Measurements from ENCODE around the gene SLC35F6.
A peak's percentile ranks its signal among the peaks of the same experiment; 100 is the strongest.
"Not testable (repeated sequence)": the region's sequence is repeated elsewhere in the genome, so short reads cannot be mapped to it uniquely, and the experiment has no call there.

SLC35F6 gene

DNA sequence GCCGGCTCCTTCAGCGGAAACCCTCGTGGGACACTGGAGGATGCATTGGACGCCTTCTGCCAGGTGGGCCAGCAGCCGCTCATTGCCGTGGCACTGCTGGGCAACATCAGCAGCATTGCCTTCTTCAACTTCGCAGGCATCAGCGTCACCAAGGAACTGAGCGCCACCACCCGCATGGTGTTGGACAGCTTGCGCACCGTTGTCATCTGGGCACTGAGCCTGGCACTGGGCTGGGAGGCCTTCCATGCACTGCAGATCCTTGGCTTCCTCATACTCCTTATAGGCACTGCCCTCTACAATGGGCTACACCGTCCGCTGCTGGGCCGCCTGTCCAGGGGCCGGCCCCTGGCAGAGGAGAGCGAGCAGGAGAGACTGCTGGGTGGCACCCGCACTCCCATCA is 14.0 kb downstream of the SLC35F6 start:
- peaks cover 24% of the 10 kb centered on the region; the same call in 1 of the 2 replicates for H3K36me3 ChIP-seq (ENCODE audit: insufficient read depth, low read depth, low read length)
- no peaks in the 10 kb centered on the region for H3K9me3 ChIP-seq (ENCODE audit: insufficient read depth, low read depth, low read length)
- no peak overlapping the region for H3K27ac ChIP-seq (ENCODE audit: low read length)

DNA sequence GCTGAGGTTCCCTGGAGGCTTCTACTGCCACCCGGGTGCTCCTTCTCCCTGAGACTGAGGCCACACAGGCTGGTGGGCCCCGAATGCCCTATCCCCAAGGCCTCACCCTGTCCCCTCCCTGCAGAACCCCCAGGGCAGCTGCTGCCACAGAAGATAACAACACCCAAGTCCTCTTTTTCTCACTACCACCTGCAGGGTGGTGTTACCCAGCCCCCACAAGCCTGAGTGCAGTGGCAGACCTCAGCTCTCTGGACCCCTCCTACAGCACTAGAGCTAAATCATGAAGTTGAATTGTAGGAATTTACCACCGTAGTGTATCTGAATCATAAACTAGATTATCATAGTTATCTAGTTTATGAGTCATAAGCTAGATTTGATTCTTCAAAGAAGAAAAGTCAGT is 14.4 kb downstream of the SLC35F6 start:
- Histone ChIP-seq H3K4me3 (ENCODE audit: low read length) (no peak overlapping the region), H3K27ac (ENCODE audit: low read length) (no peak overlapping the region), H3K4me1 (ENCODE audit: insufficient read depth, low read length) (no peaks in the 10 kb centered on the region), H3K36me3 (ENCODE audit: insufficient read depth, low read depth, low read length) (peaks cover 24% of the 10 kb centered on the region; the same call in 1 of the 2 replicates), H3K9ac (ENCODE audit: low read depth, low read length) (no peak overlapping the region), H3K9me3 (ENCODE audit: insufficient read depth, low read depth, low read length) (no peaks in the 10 kb centered on the region), H3K27me3 (ENCODE audit: insufficient read depth, low read length) (no peaks in the 10 kb centered on the region)

More for the DNA sequence above, 14.0 kb downstream of the SLC35F6 start:
- no peaks in the 10 kb centered on the region for H3K4me1 ChIP-seq (ENCODE audit: insufficient read depth, low read length)
- H3K9ac ChIP-seq (ENCODE audit: low read depth, low read length): no peak overlapping the region
- no peak overlapping the region for H3K4me3 ChIP-seq (ENCODE audit: low read length)
- H3K27me3 ChIP-seq (ENCODE audit: insufficient read depth, low read length): no peaks in the 10 kb centered on the region

DNA sequence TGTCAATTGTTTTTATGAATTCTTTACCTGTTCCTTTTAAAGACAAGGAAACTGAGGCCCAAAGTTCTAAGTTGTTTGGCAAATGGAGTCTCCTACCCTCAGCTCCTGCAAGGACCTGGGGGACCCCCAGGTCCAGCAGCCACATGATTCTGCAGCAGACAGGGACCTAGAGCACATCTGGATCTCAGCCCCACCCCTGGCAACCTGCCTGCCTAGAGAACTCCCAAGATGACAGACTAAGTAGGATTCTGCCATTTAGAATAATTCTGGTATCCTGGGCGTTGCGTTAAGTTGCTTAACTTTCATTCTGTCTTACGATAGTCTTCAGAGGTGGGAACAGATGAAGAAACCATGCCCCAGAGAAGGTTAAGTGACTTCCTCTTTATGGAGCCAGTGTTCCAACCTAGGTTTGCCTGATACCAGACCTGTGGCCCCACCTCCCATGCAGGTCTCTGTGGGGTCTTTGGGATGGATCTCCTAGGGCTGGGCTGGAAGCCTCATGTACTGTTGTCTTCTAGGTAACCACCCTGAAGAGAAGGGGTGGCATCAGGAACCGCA is 16.2 kb downstream of the SLC35F6 start:
- Histone ChIP-seq H3K27ac (ENCODE audit: low read length) (no peak overlapping the region), H3K4me1 (ENCODE audit: insufficient read depth, low read length) (no peaks in the 10 kb centered on the region), H3K9me3 (ENCODE audit: insufficient read depth, low read depth, low read length) (no peaks in the 10 kb centered on the region), H3K4me3 (ENCODE audit: low read length) (no peak overlapping the region), H3K9ac (ENCODE audit: low read depth, low read length) (no peak overlapping the region), H3K27me3 (ENCODE audit: insufficient read depth, low read length) (no peaks in the 10 kb centered on the region; the same call in 1 of the 2 replicates), H3K36me3 (ENCODE audit: insufficient read depth, low read depth, low read length) (peaks cover 20% of the 10 kb centered on the region; the same call in 1 of the 2 replicates)

DNA sequence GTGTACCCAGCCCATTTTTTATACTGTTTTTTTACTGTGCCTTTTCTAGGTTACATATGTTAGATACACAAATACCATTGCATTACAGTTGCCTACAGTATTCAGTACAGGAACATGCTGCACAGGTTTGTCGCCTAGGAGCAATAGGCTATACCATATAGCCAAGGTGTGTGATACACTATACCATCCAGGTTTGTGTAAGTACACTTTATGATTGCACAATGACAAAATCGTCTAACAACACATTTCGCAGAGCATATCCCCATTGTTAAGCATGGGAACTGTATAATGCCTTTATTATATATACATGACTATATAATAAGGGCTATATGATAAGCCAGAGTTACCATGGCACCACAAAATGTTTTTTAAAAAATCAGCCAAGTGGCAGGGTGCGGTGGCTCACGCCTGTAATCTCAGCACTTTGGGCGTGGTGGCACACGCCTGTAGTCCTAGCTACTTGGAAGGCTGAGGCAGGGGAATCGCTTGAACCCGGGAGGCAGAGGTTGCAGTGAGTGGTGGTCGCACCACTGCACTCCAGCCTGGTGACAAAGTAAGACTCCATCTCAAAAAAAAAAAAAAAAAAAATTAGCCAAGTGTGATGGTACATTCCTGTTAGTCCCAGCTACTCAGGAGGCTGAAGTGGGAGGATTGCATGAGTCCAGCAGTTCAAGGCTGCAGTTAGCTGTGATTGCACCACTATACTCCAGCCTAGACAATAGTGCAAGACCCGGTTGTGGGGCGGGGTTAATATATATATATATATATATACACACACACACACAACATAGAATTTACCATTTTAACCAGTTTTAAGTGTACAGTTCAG is 19.0 kb downstream of the SLC35F6 start:
- Histone ChIP-seq H3K4me1 (ENCODE audit: insufficient read depth, low read length) (0 out of 2 replicates have a peak, but pooled peaks cover 3% of the 10 kb centered on the region), H3K9ac (ENCODE audit: low read depth, low read length) (no peak overlapping the region), H3K9me3 (ENCODE audit: insufficient read depth, low read depth, low read length) (no peaks in the 10 kb centered on the region), H3K36me3 (ENCODE audit: insufficient read depth, low read depth, low read length) (peaks cover 14% of the 10 kb centered on the region; the same call in 1 of the 2 replicates), H3K27ac (ENCODE audit: low read length) (no peak overlapping the region), H3K27me3 (ENCODE audit: insufficient read depth, low read length) (peaks cover 6% of the 10 kb centered on the region; the same call in 1 of the 2 replicates), H3K4me3 (ENCODE audit: low read length) (no peak overlapping the region)

DNA sequence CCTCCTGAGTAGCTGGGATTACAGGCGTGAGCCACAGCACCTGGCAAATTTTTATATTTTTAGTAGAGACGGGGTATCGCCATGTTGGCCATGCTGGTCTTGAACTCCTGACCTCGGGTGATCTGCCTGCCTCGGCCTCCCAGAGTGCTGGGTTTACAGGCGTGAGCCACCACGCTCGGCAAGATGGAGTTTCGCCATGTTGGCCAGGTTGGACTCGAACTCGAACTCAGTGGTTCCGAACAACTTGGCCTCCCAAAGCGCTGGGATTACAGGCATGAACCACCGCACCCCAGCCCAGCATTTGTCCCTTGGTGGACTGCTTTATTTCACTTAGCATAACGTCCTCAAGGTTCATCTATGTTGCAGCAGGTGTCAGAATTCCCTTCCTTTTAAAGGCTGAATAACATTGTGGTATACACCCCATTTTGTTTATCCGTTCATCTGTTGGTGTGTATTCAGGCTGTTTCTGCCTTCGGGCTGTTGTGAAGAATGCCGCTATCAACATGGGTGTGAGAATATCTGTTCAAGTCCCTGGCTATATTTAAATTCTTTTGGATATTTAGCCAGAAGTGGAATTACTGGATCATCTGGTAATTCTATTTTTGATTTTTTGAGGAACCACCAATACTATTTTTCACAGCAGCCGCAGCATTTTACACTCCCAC is 20.6 kb downstream of the SLC35F6 start:
- 0 out of 2 replicates have a peak, but pooled peaks cover 3% of the 10 kb centered on the region for H3K4me1 ChIP-seq (ENCODE audit: insufficient read depth, low read length)
- H3K4me3 ChIP-seq (ENCODE audit: low read length): peak overlapping the region; percentile 70; the same call in 1 of the 2 replicates
- peak overlapping the region; percentile 66; the same call in 1 of the 2 replicates for H3K9ac ChIP-seq (ENCODE audit: low read depth, low read length)
- H3K9me3 ChIP-seq (ENCODE audit: insufficient read depth, low read depth, low read length): no peaks in the 10 kb centered on the region
- peaks cover 6% of the 10 kb centered on the region; the same call in 1 of the 2 replicates for H3K27me3 ChIP-seq (ENCODE audit: insufficient read depth, low read length)
- no peak overlapping the region for H3K27ac ChIP-seq (ENCODE audit: low read length)
- peaks cover 9% of the 10 kb centered on the region; the same call in 1 of the 2 replicates for H3K36me3 ChIP-seq (ENCODE audit: insufficient read depth, low read depth, low read length)

DNA sequence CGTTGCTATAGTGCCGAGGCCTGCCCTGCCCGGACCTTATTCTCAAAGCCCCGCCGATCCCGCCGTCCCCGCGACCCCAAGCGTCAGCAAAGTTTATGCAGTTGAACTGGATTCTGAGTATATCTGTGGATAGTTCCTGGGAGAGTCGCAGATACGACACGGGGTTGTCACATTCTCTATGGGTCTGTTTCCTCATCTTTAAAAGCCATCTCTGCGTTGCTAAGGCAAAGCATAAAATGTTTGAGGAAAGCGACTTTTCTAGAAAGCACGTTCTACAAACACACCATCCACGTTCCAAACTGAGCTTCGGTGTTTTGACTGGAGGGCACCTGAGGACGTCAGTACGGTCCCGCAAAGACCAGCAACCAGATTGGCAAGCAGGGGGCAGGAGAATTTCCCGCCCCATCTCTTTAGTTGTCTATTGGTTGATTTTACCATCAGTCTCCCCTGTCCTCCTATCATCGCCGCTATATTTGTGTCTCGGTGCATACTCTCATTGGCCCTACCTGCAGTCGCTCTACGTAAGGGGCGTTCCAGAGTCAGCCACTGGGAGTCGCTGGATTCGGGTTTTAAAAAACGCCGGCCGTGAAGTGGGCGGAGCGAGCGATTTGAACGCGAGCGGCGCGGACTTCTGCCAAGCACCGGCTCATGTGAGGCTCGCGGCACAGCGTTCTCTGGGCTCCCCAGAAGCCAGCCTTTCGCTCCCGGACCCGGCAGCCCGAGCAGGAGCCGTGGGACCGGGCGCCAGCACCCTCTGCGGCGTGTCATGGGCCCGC is 21.5 kb downstream of the SLC35F6 start, which contains the start of gene CENPA:
Gene CENPA (plus strand): TSS at position 626 of the 776 bp plus-strand sequence. CDS start 141 bp downstream, at position 767.
- peak within 1 kb of the TSS; percentile 70 for H3K4me3 ChIP-seq (ENCODE audit: low read length)
- peaks cover 2% of the 10 kb centered on the region; the same call in 1 of the 2 replicates for H3K36me3 ChIP-seq (ENCODE audit: insufficient read depth, low read depth, low read length)
- H3K9me3 ChIP-seq (ENCODE audit: insufficient read depth, low read depth, low read length): no peaks in the 10 kb centered on the region
- no peak within 1 kb of the TSS for H3K27ac ChIP-seq (ENCODE audit: low read length)
- H3K9ac ChIP-seq (ENCODE audit: low read depth, low read length): peak within 1 kb of the TSS; percentile 76; the same call in 1 of the 2 replicates
- H3K4me1 ChIP-seq (ENCODE audit: insufficient read depth, low read length): 0 out of 2 replicates have a peak, but pooled peaks cover 3% of the 10 kb centered on the region
- H3K27me3 ChIP-seq (ENCODE audit: insufficient read depth, low read length): peaks cover 6% of the 10 kb centered on the region; the same call in 1 of the 2 replicates

DNA sequence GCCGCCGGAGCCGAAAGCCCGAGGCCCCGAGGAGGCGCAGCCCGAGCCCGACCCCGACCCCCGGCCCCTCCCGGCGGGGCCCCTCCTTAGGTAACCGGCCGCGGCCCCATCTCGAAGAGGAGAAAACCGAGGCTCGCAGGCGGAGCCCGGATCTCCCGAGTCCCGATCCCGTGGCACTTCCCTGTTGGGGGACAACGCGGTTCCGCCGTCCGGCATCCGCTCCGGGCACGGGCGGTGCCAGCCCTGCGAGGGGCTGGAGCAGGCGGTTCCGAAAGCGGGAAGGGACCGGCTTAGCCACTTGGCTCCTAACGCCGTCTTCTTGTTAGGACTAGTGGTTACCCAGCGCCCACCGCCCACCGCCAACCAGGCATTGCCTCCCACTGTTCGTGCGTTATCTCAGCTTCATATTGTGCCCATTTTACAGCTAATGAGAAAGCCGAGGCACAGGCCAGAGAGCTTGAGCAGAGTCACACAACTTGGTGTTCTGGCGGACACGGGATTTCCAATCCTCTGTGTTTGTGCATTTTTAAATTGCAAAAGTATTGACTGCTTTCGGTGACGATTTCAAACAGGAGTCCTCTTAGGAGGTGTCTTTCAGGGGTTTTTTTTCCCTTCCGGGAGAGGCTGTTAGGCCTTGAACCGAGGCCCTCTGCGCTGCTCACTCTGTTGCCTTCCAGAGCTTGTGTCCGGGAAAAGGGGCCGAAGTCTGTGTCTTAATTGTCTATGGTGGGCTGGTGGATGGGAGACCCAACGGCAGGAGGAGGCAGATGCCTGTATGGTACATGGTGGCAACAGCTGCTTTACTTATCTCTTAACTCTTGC is 22.3 kb downstream of the SLC35F6 start:
- Histone ChIP-seq H3K27ac (ENCODE audit: low read length) (no peak overlapping the region), H3K4me1 (ENCODE audit: insufficient read depth, low read length) (0 out of 2 replicates have a peak, but pooled peaks cover 3% of the 10 kb centered on the region), H3K27me3 (ENCODE audit: insufficient read depth, low read length) (peaks cover 6% of the 10 kb centered on the region; the same call in 1 of the 2 replicates), H3K9me3 (ENCODE audit: insufficient read depth, low read depth, low read length) (no peaks in the 10 kb centered on the region), H3K4me3 (ENCODE audit: low read length) (peak overlapping the region; percentile 70), H3K9ac (ENCODE audit: low read depth, low read length) (peak overlapping the region; percentile 76; the same call in 1 of the 2 replicates), H3K36me3 (ENCODE audit: insufficient read depth, low read depth, low read length) (peaks cover 1% of the 10 kb centered on the region; the same call in 1 of the 2 replicates)

DNA sequence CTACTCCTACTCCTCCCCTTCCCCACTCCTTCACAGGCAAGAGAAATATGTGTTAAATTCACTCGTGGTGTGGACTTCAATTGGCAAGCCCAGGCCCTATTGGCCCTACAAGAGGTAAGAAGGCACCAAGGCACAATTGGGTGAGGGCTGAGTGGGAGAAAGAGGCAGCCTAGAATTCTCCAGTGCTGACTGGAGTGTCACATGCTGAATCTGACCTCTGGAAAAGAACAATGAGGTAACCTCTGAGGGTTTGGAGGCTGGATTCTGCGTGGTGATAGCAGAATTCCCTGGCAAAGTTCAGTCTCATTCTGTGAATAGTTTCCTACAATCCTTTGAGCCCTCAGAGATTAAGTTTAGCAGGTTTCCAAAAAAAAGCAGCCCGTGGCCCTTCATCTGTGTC is 28.6 kb downstream of the SLC35F6 start:
- no peaks in the 10 kb centered on the region for H3K4me1 ChIP-seq (ENCODE audit: insufficient read depth, low read length)
- peaks cover 45% of the 10 kb centered on the region for H3K36me3 ChIP-seq (ENCODE audit: insufficient read depth, low read depth, low read length)
- H3K9ac ChIP-seq (ENCODE audit: low read depth, low read length): no peak overlapping the region
- H3K9me3 ChIP-seq (ENCODE audit: insufficient read depth, low read depth, low read length): no peaks in the 10 kb centered on the region
- H3K4me3 ChIP-seq (ENCODE audit: low read length): no peak overlapping the region
- no peaks in the 10 kb centered on the region for H3K27me3 ChIP-seq (ENCODE audit: insufficient read depth, low read length)
- no peak overlapping the region for H3K27ac ChIP-seq (ENCODE audit: low read length)

DNA sequence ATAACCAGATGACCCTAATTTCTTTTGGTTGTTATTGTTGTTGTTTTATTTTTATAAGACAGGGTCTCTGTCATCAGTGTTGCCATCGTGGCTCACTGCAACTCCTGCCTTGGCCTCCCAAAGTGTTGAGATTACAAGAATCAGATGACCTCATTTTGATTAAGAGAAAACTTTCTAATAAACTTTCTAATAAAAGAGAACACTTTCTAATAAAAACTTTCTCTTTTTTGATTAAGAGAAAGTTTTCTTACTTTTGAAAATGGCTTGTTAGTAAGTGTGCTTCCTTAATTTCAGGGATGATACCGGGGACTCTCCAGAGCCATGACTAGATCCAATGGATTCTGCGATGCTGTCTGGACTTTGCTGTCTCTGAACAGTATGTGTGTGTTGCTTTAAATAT is 29.4 kb downstream of the SLC35F6 start:
- Histone ChIP-seq H3K4me3 (ENCODE audit: low read length) (no peak overlapping the region), H3K36me3 (ENCODE audit: insufficient read depth, low read depth, low read length) (peaks cover 47% of the 10 kb centered on the region), H3K9me3 (ENCODE audit: insufficient read depth, low read depth, low read length) (no peaks in the 10 kb centered on the region), H3K9ac (ENCODE audit: low read depth, low read length) (no peak overlapping the region), H3K4me1 (ENCODE audit: insufficient read depth, low read length) (no peaks in the 10 kb centered on the region), H3K27me3 (ENCODE audit: insufficient read depth, low read length) (no peaks in the 10 kb centered on the region), H3K27ac (ENCODE audit: low read length) (no peak overlapping the region)

DNA sequence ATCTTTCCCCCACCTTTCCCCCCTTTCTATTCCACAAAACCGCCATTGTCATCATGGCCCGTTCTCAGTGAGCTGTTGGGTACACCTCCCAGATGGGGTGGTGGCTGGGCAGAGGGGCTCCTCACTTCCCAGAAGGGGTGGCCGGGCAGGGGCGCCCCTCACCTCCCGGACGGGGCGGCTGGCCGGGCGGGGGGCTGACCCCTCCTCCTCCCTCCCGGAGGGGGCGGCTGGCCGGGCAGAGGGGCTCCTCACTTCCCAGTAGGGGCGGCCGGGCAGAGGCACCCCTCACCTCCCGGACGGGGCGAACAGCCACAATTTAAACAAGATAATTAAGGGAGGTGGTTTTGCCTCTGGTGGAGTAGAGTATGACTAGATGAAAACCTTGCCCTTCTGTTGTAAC is 31.1 kb downstream of the SLC35F6 start:
- H3K9ac ChIP-seq (ENCODE audit: low read depth, low read length); H3K4me1 ChIP-seq (ENCODE audit: insufficient read depth, low read length); H3K27me3 ChIP-seq (ENCODE audit: insufficient read depth, low read length); H3K4me3 ChIP-seq (ENCODE audit: low read length); H3K9me3 ChIP-seq (ENCODE audit: insufficient read depth, low read depth, low read length); H3K27ac ChIP-seq (ENCODE audit: low read length): not testable (repeated sequence)
- H3K36me3 ChIP-seq (ENCODE audit: insufficient read depth, low read depth, low read length): peaks cover 47% of the 10 kb centered on the region

Data from iPS-20b (cell line).